ENCODE data around the gene TFDP2. TPM values are rescaled to one million over a fixed set of nuclear protein-coding genes. Genes with fewer than 3 reads are reported as not detected.
"Not testable (repeated sequence)": the region's sequence is repeated elsewhere in the genome, so short reads cannot be mapped to it uniquely, and the experiment has no call there.

TFDP2 gene
- total RNA-seq, 2 experiments from 2014 or later = 23.3 to 40.7 TPM

DNA sequence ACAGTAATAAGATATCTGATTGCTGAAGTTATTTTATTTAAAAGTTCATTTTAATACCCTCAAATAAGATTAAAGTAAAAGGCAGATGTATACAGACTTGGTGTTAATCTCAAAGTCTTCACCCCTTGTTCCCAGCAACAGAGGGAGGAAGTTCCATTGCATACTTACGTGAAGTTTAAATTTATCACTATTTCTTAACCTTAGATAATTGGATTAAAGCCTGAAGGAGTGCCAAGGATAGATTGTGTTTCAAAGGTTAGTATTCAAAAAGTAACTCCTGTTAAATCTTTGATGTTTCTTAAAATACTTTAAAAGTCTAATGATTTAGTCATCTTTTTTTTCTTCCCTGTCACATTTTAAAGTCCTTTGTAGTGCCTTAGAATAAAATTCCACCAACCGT is 233.6 kb downstream of the TFDP2 start:
- ChIA-PET CTCF (interaction anchor here (1.3 kb wide), 1 partner anchor 21 kb away, joined by 3 read pairs; no protein-coding TSS in a partner anchor), POLR2A (no interaction called here)
- intact Hi-C loops (cut with DNase I, micrococcal nuclease) = no loop called here
- peaks cover 2% of the 10 kb centered on the region for H3K4me1 Mint-ChIP-seq
- no peak overlapping the region for H3K4me3 Mint-ChIP-seq
- ATAC-seq = no peak
- H3K36me3 Mint-ChIP-seq (ENCODE audit: low read depth) = peaks cover 48% of the 10 kb centered on the region
- H3K9me3 Mint-ChIP-seq (ENCODE audit: low read depth) = peaks cover 5% of the 10 kb centered on the region
- no peak for DNase-seq
- H3K27me3 Mint-ChIP-seq = no peaks in the 10 kb centered on the region
- no peak overlapping the region for H3K27ac Mint-ChIP-seq

GRCh38 chr3:141915016-141915415 is 234.3 kb downstream of the TFDP2 start:
- Mint-ChIP-seq H3K4me1 (no peaks in the 10 kb centered on the region), H3K36me3 (ENCODE audit: low read depth) (peaks cover 45% of the 10 kb centered on the region), H3K27ac (no peak overlapping the region), H3K9me3 (ENCODE audit: low read depth) (peaks cover 5% of the 10 kb centered on the region), H3K4me3 (no peak overlapping the region), H3K27me3 (no peaks in the 10 kb centered on the region)
- intact Hi-C loops (cut with DNase I, micrococcal nuclease) = no loop called here
- ATAC-seq = no peak
- ChIA-PET POLR2A (no interaction called here), CTCF (interaction anchor here (0.5 to 2.8 kb wide), 7 partner anchors 15 to 352 kb away, joined by 3 to 12 read pairs (median 4); partner anchors contain the start of gene RNF7)
- DNase-seq = no peak

DNA sequence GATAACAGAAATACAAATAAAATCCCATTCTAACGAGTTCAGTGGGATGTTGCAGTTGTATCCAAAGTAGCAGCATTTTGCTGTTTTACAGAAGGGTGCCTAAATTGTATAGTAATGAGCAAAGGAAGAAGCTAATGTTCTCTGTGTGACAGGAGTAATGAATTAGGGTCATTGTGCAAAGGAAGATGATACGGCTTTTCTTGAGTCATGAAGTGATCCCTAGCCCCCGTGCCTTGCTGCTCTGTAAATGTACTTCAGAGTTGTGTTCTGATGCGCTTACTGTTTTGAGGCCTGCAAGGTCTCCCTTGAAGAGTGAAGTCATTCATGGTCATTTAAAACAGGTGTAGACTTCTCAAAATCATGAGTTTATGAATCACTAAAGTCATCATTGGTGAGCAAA is 235.0 kb downstream of the TFDP2 start:
- no peaks in the 10 kb centered on the region for H3K27me3 Mint-ChIP-seq
- CTCF ChIA-PET = interaction anchor here (0.6 to 2.8 kb wide), 14 partner anchors 10 to 607 kb away, joined by 3 to 12 read pairs (median 4); partner anchors contain the start of gene RNF7
- H3K36me3 Mint-ChIP-seq (ENCODE audit: low read depth) = peaks cover 49% of the 10 kb centered on the region
- H3K9me3 Mint-ChIP-seq (ENCODE audit: low read depth) = peaks cover 5% of the 10 kb centered on the region
- no peak overlapping the region for H3K27ac Mint-ChIP-seq
- intact Hi-C loops (cut with DNase I, micrococcal nuclease) = loop anchor here in 1 of 2 experiments (5.0 kb wide), 1 partner anchor 267 kb away; no protein-coding TSS in a partner anchor
- POLR2A ChIA-PET = no interaction called here
- ATAC-seq (no peak), DNase-seq (no peak)
- H3K4me3 Mint-ChIP-seq = no peak overlapping the region
- no peaks in the 10 kb centered on the region for H3K4me1 Mint-ChIP-seq

DNA sequence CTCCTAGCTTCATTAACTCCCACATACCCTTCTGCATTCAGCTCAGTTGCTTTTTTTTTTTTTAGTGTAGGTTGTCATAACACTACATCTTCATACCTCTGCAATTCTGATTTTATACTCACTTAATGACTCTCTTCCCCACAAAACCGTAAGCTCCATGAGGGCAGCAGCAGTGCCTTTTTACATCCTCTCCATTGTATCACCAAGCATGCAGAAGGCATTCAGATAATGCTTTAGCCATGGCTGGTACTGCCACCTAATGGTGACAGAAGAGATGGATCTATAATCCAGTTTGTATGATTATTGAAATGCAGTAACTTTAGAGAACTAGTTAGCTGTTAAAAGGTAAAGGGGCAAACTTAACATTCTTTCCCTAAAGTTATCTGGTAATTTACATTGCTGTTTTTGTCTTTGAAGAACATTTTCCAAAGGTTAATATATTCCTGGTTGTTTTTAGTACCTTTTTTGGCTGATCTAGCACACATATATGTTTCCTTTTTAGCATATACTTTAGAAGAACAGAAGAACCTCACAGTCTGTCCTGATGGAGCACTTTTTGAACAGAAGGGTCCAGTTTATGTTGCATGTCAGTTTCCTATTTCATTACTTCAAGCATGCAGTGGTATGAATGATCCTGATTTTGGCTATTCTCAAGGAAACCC is 236.1 kb downstream of the TFDP2 start:
- ChIA-PET CTCF (interaction anchor here (0.7 to 2.9 kb wide), 26 partner anchors 9 to 606 kb away, joined by 3 to 19 read pairs (median 4); partner anchors contain the start of gene RNF7), POLR2A (interaction anchor here (0.7 kb wide), 2 partner anchors 148 to 174 kb away, joined by 3 to 5 read pairs; no protein-coding TSS in a partner anchor)
- H3K27ac Mint-ChIP-seq = no peak overlapping the region
- H3K4me3 Mint-ChIP-seq = no peak overlapping the region
- intact Hi-C loops (cut with DNase I, micrococcal nuclease) = loop anchor here (1.0 to 5.0 kb wide), 5 partner anchors 36 to 452 kb away; partner anchors contain the start of genes ATP1B3 (in 2 of the 2) and RNF7 (in 2 of the 2)
- H3K9me3 Mint-ChIP-seq (ENCODE audit: low read depth) = peaks cover 5% of the 10 kb centered on the region
- DNase-seq (peak; percentile 70), ATAC-seq (peak; percentile 93)
- no peaks in the 10 kb centered on the region for H3K27me3 Mint-ChIP-seq
- peaks cover 51% of the 10 kb centered on the region for H3K36me3 Mint-ChIP-seq (ENCODE audit: low read depth)
- H3K4me1 Mint-ChIP-seq = no peaks in the 10 kb centered on the region

DNA sequence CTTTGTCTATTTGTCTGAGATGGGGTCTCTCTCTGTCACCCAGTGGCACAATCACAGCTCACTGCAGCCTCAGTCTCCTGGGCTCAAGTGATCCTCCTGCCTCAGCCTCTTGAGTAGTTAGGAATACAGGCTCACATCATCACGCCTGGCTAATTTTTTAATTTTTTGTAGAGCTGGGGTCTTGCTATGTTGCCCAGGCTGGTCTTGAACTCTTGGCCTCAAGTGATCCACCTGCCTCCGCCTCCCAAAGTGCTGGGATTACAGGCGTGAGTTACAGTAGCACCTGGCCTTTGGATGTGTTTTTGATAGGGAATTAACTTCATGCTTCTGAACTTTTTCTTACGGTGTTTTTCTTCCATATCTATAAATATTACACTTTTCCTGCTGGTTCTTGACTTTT is 239.4 kb downstream of the TFDP2 start:
- CTCF ChIA-PET = interaction anchor here (1.3 to 2.3 kb wide), 3 partner anchors 35 to 266 kb away, joined by 3 to 6 read pairs (median 4); partner anchors contain the start of gene RNF7
- H3K9me3 Mint-ChIP-seq (ENCODE audit: low read depth); H3K4me1 Mint-ChIP-seq; POLR2A ChIA-PET; H3K27me3 Mint-ChIP-seq; DNase-seq; H3K27ac Mint-ChIP-seq; ATAC-seq; H3K4me3 Mint-ChIP-seq: not testable (repeated sequence)
- peaks cover 58% of the 10 kb centered on the region for H3K36me3 Mint-ChIP-seq (ENCODE audit: low read depth)
- intact Hi-C loops (cut with DNase I, micrococcal nuclease) = loop anchor here in 1 of 2 experiments (5.0 kb wide), 1 partner anchor 263 kb away; no protein-coding TSS in a partner anchor

DNA sequence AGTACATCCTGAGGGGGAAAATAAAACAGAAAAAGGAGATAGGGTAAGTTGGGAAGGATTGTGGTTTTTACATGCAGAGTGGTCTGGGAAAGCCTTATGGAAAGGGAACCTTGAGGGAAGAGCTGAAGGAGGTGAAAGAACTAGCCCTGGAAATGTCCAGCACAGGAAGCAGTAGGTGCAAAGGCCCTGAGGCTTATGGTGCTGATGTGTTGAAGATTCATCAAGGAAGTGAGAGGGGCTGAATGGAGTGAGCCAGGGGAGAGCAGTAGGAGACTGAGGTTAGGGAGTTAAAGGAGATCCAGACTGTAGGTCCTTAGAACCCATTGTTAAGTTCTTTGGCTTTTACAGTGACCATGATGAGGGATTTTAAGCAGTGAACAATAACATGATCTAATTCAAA is 239.9 kb downstream of the TFDP2 start:
- ATAC-seq (no peak), DNase-seq (no peak)
- ChIA-PET CTCF (interaction anchor here (0.7 to 2.3 kb wide), 4 partner anchors 34 to 265 kb away, joined by 3 to 6 read pairs (median 4); partner anchors contain the start of gene RNF7), POLR2A (no interaction called here)
- H3K4me3 Mint-ChIP-seq = no peak overlapping the region
- no peak overlapping the region for H3K27ac Mint-ChIP-seq
- intact Hi-C loops (cut with DNase I, micrococcal nuclease) = no loop called here
- peaks cover 58% of the 10 kb centered on the region for H3K36me3 Mint-ChIP-seq (ENCODE audit: low read depth)
- H3K4me1 Mint-ChIP-seq = peaks cover 10% of the 10 kb centered on the region
- peaks cover 5% of the 10 kb centered on the region for H3K9me3 Mint-ChIP-seq (ENCODE audit: low read depth)
- no peaks in the 10 kb centered on the region for H3K27me3 Mint-ChIP-seq

GRCh38 chr3:141905129-141905528 is 244.2 kb downstream of the TFDP2 start:
- no peaks in the 10 kb centered on the region for H3K27me3 Mint-ChIP-seq
- POLR2A ChIA-PET = interaction anchor here (0.6 to 1.0 kb wide), 2 partner anchors 12 to 30 kb away, joined by 4 to 5 read pairs; no protein-coding TSS in a partner anchor
- ATAC-seq (peak; percentile 37), DNase-seq (no peak)
- CTCF ChIA-PET = interaction anchor here (0.6 to 1.1 kb wide), 2 partner anchors 27 to 30 kb away, joined by 3 to 5 read pairs; no protein-coding TSS in a partner anchor
- no peak overlapping the region for H3K4me3 Mint-ChIP-seq
- intact Hi-C loops (cut with DNase I, micrococcal nuclease) = loop anchor here in 1 of 2 experiments (2.0 kb wide), 1 partner anchor 28 kb away; the partner anchor contains the start of gene ATP1B3
- H3K27ac Mint-ChIP-seq = peak overlapping the region; percentile 8
- peaks cover 29% of the 10 kb centered on the region for H3K4me1 Mint-ChIP-seq
- H3K9me3 Mint-ChIP-seq (ENCODE audit: low read depth) = peaks cover 3% of the 10 kb centered on the region
- peaks cover 52% of the 10 kb centered on the region for H3K36me3 Mint-ChIP-seq (ENCODE audit: low read depth)

DNA sequence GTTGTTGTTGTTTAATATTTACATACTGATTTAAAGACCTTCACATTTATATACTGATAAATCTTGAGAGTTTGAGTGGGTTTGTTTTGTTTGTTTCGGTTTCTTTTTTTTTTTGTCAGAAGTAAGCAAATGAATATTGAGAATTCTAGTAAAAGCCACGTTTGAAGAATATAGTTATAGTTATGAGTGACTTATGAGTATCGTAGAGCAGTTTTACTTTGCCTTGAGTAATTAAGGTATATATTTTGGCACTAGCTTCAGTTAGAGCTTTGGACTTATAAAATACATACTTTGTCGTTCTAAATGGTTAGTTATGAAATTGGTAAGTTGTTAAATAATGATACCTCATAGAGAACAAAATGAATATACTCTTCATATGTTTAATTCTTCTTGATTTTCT is 245.1 kb downstream of the TFDP2 start:
- intact Hi-C loops (cut with DNase I, micrococcal nuclease) = loop anchor here in 1 of 2 experiments (1.0 to 2.0 kb wide), 2 partner anchors 27 to 108 kb away; partner anchors contain the start of gene ATP1B3

GRCh38 chr3:141901914-141902313 is 247.4 kb downstream of the TFDP2 start:
- Mint-ChIP-seq H3K36me3 (ENCODE audit: low read depth) (peaks cover 57% of the 10 kb centered on the region), H3K4me1 (peaks cover 37% of the 10 kb centered on the region), H3K4me3 (no peak overlapping the region), H3K27me3 (no peaks in the 10 kb centered on the region), H3K27ac (no peak overlapping the region), H3K9me3 (ENCODE audit: low read depth) (peaks cover 10% of the 10 kb centered on the region)
- intact Hi-C loops (cut with DNase I, micrococcal nuclease) = no loop called here
- ChIA-PET CTCF (interaction anchor here (0.7 to 1.0 kb wide), 2 partner anchors 15 to 174 kb away, joined by 3 read pairs; no protein-coding TSS in a partner anchor), POLR2A (interaction anchor here (0.7 kb wide), 1 partner anchor 385 kb away, joined by 4 read pairs; no protein-coding TSS in a partner anchor)
- no peak for DNase-seq
- no peak for ATAC-seq

More for the DNA sequence above, 245.1 kb downstream of the TFDP2 start:
- Mint-ChIP-seq H3K27ac (peak overlapping the region; percentile 70), H3K27me3 (no peaks in the 10 kb centered on the region), H3K36me3 (ENCODE audit: low read depth) (peaks cover 55% of the 10 kb centered on the region), H3K9me3 (ENCODE audit: low read depth) (peaks cover 7% of the 10 kb centered on the region), H3K4me3 (no peak overlapping the region), H3K4me1 (peaks cover 32% of the 10 kb centered on the region)
- POLR2A ChIA-PET = interaction anchor here (1.0 kb wide), 1 partner anchor 29 kb away, joined by 4 read pairs; no protein-coding TSS in a partner anchor
- peak; percentile 81 for ATAC-seq
- CTCF ChIA-PET = interaction anchor here (0.5 to 1.4 kb wide), 3 partner anchors 10 to 596 kb away, joined by 3 to 4 read pairs (median 3); no protein-coding TSS in a partner anchor
- DNase-seq = no peak

DNA sequence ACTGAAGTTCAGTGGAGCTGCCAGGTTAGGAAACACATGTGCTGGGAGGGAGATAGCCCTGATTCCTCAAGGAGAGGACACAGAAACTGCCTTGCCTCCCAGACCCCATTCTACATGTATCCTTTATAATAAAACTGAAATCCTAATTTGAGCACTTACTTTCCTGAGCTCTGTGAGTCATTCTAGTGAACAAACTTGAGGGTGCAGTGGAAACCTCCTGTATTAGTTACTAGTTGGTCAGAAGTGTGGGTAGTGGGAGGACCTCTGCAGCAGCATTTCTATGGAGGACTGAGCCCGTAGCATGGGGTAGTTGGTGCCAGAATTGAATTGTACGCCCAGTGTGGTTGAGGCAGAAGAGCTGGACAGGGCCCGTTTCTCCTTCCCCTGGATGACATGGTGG is 249.0 kb downstream of the TFDP2 start:
- ChIA-PET CTCF (interaction anchor here (0.6 to 1.3 kb wide), 6 partner anchors 12 to 321 kb away, joined by 3 to 6 read pairs (median 4); partner anchors contain the start of gene RNF7), POLR2A (no interaction called here)
- ATAC-seq (peak; percentile 48), DNase-seq (peak; percentile 12)
- H3K4me1 Mint-ChIP-seq = peaks cover 47% of the 10 kb centered on the region
- H3K4me3 Mint-ChIP-seq = no peak overlapping the region
- no peak overlapping the region for H3K27ac Mint-ChIP-seq
- intact Hi-C loops (cut with DNase I, micrococcal nuclease) = no loop called here
- peaks cover 61% of the 10 kb centered on the region for H3K36me3 Mint-ChIP-seq (ENCODE audit: low read depth)
- H3K27me3 Mint-ChIP-seq = no peaks in the 10 kb centered on the region
- peaks cover 10% of the 10 kb centered on the region for H3K9me3 Mint-ChIP-seq (ENCODE audit: low read depth)

DNA sequence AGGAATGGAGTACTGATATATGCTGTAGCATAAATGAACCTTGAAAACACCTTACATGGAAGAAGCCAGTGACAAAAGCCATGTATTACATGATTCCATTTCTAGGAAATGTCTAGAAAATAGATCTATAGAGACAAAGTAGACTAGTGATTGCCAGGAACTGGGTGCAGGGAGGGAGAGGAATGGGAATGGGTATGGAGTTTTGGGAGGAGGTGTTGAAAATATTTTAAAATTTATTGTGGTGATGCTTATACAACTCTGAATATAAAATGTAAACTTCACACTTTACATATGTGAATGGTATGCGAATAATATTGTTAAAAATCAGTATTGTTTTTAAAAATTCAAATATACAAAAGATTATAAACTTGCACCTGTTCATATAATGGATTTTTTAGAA is 250.4 kb downstream of the TFDP2 start:
- ChIA-PET CTCF (interaction anchor here (0.8 kb wide), 1 partner anchor 440 kb away, joined by 3 read pairs; no protein-coding TSS in a partner anchor), POLR2A (no interaction called here)
- peaks cover 10% of the 10 kb centered on the region for H3K9me3 Mint-ChIP-seq (ENCODE audit: low read depth)
- no peak overlapping the region for H3K4me3 Mint-ChIP-seq
- H3K36me3 Mint-ChIP-seq (ENCODE audit: low read depth) = peaks cover 54% of the 10 kb centered on the region
- H3K4me1 Mint-ChIP-seq = peaks cover 40% of the 10 kb centered on the region
- DNase-seq = no peak
- ATAC-seq = no peak
- H3K27me3 Mint-ChIP-seq = no peaks in the 10 kb centered on the region
- intact Hi-C loops (cut with DNase I, micrococcal nuclease) = no loop called here
- H3K27ac Mint-ChIP-seq = no peak overlapping the region
